MM.1S (cell line): Measurements from ENCODE around the gene DGKG.

ENCODE experiments used
- CTCF ChIP-seq: fragments of 300-600 bp; sonication (generic); IDR thresholded peaks from 2 replicates; pipeline ENCODE4 v1.5.1; 2016; ENCODE audit warnings: antibody characterized with exemption, low read length, mixed read lengths
- EZH2phosphoT487 ChIP-seq: fragments of 300-600 bp; sonication (generic); IDR thresholded peaks from 2 replicates; pipeline ENCODE4 v1.6.1; 2018; ENCODE audit warnings: antibody characterized with exemption, low read length

- TF ChIP-seq CTCF = no peak
- TF ChIP-seq EZH2phosphoT487 = no peak
These were observed 191.5 kb downstream of the DGKG start for GRCh38 chr3:186170516-186170915.
